Measurements from ENCODE around the gene SMPDL3A. TPM values are rescaled to one million over a fixed set of nuclear protein-coding genes. Genes with fewer than 3 reads are reported as not detected.
A peak's percentile ranks its signal among the peaks of the same experiment; 100 is the strongest.

Gene SMPDL3A
- total RNA-seq, 1 experiment from 2014 or later, result 10.3 TPM

- Histone ChIP-seq H3K27ac (ENCODE audit: low read depth, low read length, poor library complexity, severe bottlenecking) (no peak overlapping the region), H3K4me3 (ENCODE audit: low read depth, low read length, poor library complexity, severe bottlenecking) (no peak overlapping the region), H3K27me3 (replicated peaks; ENCODE audit: insufficient read depth, low read depth, low read length, poor library complexity) (no peaks in the 10 kb centered on the region), H3K9me3 (ENCODE audit: low read depth, low read length, poor library complexity, severe bottlenecking) (no peaks in the 10 kb centered on the region), H3K36me3 (ENCODE audit: insufficient read depth, low read length, poor library complexity, severe bottlenecking) (no peaks in the 10 kb centered on the region), H3K4me1 (ENCODE audit: insufficient read depth, low read length, poor library complexity, severe bottlenecking) (peaks cover 23% of the 10 kb centered on the region)
- ChIA-PET CTCF (no interaction called here), POLR2A (ENCODE audit: low non-redundant PET) (no interaction called here)
- no peak for TF ChIP-seq EZH2 (IDR thresholded peaks at IDR 0.05; ENCODE audit: borderline replicate concordance, low read depth, low read length, poor library complexity, severe bottlenecking)
- no peak for TF ChIP-seq CTCF (conservative IDR thresholded peaks at IDR 0.05; ENCODE audit: low read depth, low read length)
- no peak for DNase-seq (ENCODE audit: low spot score)
- TSS peak; percentile 66 for BruUV-seq (replicated peaks)
- intact Hi-C loops (cut with micrococcal nuclease; ENCODE audit: unreplicated experiment), result no loop called here
These were observed 850 bp upstream of the SMPDL3A start for GRCh38 chr6:122788208-122788607.

GRCh38 chr6:122788663-122789181 is 336 bp upstream of the SMPDL3A start:
- ChIA-PET CTCF (no interaction called here), POLR2A (ENCODE audit: low non-redundant PET) (no interaction called here)
- Histone ChIP-seq H3K9me3 (ENCODE audit: low read depth, low read length, poor library complexity, severe bottlenecking) (no peaks in the 10 kb centered on the region), H3K27me3 (replicated peaks; ENCODE audit: insufficient read depth, low read depth, low read length, poor library complexity) (no peaks in the 10 kb centered on the region), H3K27ac (ENCODE audit: low read depth, low read length, poor library complexity, severe bottlenecking) (peak overlapping the region; percentile 86), H3K36me3 (ENCODE audit: insufficient read depth, low read length, poor library complexity, severe bottlenecking) (no peaks in the 10 kb centered on the region), H3K4me3 (ENCODE audit: low read depth, low read length, poor library complexity, severe bottlenecking) (peak overlapping the region; percentile 75), H3K4me1 (ENCODE audit: insufficient read depth, low read length, poor library complexity, severe bottlenecking) (peaks cover 23% of the 10 kb centered on the region)
- no TSS peak for BruUV-seq (replicated peaks)
- TF ChIP-seq CTCF (conservative IDR thresholded peaks at IDR 0.05; ENCODE audit: low read depth, low read length) (no peak), EZH2 (IDR thresholded peaks at IDR 0.05; ENCODE audit: borderline replicate concordance, low read depth, low read length, poor library complexity, severe bottlenecking) (no peak)
- no peak for DNase-seq (ENCODE audit: low spot score)
- intact Hi-C loops (cut with micrococcal nuclease; ENCODE audit: unreplicated experiment), result no loop called here

- BruUV-seq (replicated peaks), result no TSS peak
- DNase-seq (ENCODE audit: low spot score), result peak; percentile 49
- intact Hi-C loops (cut with micrococcal nuclease; ENCODE audit: unreplicated experiment), result loop anchor here (2.0 kb wide), 1 partner anchor 49 kb away; no protein-coding TSS in a partner anchor
- TF ChIP-seq EZH2 (IDR thresholded peaks at IDR 0.05; ENCODE audit: borderline replicate concordance, low read depth, low read length, poor library complexity, severe bottlenecking), result no peak
- TF ChIP-seq CTCF (conservative IDR thresholded peaks at IDR 0.05; ENCODE audit: low read depth, low read length), result no peak
- Histone ChIP-seq H3K4me1 (ENCODE audit: insufficient read depth, low read length, poor library complexity, severe bottlenecking) (peaks cover 23% of the 10 kb centered on the region), H3K4me3 (ENCODE audit: low read depth, low read length, poor library complexity, severe bottlenecking) (peak overlapping the region; percentile 75), H3K9me3 (ENCODE audit: low read depth, low read length, poor library complexity, severe bottlenecking) (no peaks in the 10 kb centered on the region), H3K27me3 (replicated peaks; ENCODE audit: insufficient read depth, low read depth, low read length, poor library complexity) (no peaks in the 10 kb centered on the region), H3K36me3 (ENCODE audit: insufficient read depth, low read length, poor library complexity, severe bottlenecking) (no peaks in the 10 kb centered on the region), H3K27ac (ENCODE audit: low read depth, low read length, poor library complexity, severe bottlenecking) (peak overlapping the region; percentile 86)
- ChIA-PET POLR2A (ENCODE audit: low non-redundant PET) (no interaction called here), CTCF (no interaction called here)
These were observed 967 bp downstream of the SMPDL3A start for GRCh38 chr6:122790028-122790422.
